ENCODE results near the gene ZNF467. TPM values are rescaled to one million over a fixed set of nuclear protein-coding genes. Genes with fewer than 3 reads are reported as not detected.

ZNF467 gene
- total RNA-seq, 1 donor from 2014 or later = 0.17 TPM

GRCh38 chr7:149727899-149728476, 45.4 kb downstream of the ZNF467 start:
- no peaks in the 10 kb centered on the region for H3K4me1 ChIP-seq
- no peak overlapping the region for H2AFZ ChIP-seq (replicated peaks)
- no peak overlapping the region for H3K4me3 ChIP-seq
- no peaks in the 10 kb centered on the region for H3K36me3 ChIP-seq
- Mint-ChIP-seq H3K27ac (no peak overlapping the region), H3K4me1 (peaks cover 4% of the 10 kb centered on the region), H3K9me3 (no peaks in the 10 kb centered on the region), H3K36me3 (peaks cover 8% of the 10 kb centered on the region), H3K27me3 (ENCODE audit: insufficient read depth, low read depth) (peaks cover 3% of the 10 kb centered on the region), H3K4me3 (no peak overlapping the region)
- no peak overlapping the region for H3K4me2 ChIP-seq
- DNase-seq (ENCODE audit: low spot score) = no peak
- H3K9me3 ChIP-seq (ENCODE audit: low read depth) = no peaks in the 10 kb centered on the region
- no peak overlapping the region for H3K9ac ChIP-seq
- no peaks in the 10 kb centered on the region for H3F3A ChIP-seq (ENCODE audit: low read depth)
- H3K79me2 ChIP-seq (ENCODE audit: low read depth) = no peaks in the 10 kb centered on the region
- H4K20me1 ChIP-seq (ENCODE audit: low read depth) = no peaks in the 10 kb centered on the region
- no peak overlapping the region for H3K27ac ChIP-seq
- no peaks in the 10 kb centered on the region for H3K27me3 ChIP-seq
- TF ChIP-seq CTCF (IDR thresholded peaks at IDR 0.05) (no peak), EZH2 (IDR thresholded peaks at IDR 0.05) (no peak), EZH2phosphoT487 (IDR thresholded peaks at IDR 0.05) (no peak)

- Histone ChIP-seq H3K36me3 (no peaks in the 10 kb centered on the region), H4K20me1 (ENCODE audit: low read depth) (no peaks in the 10 kb centered on the region), H3K27me3 (no peaks in the 10 kb centered on the region), H3K9ac (no peak overlapping the region), H2AFZ (replicated peaks) (no peak overlapping the region), H3K27ac (no peak overlapping the region), H3F3A (ENCODE audit: low read depth) (no peaks in the 10 kb centered on the region), H3K4me1 (no peaks in the 10 kb centered on the region), H3K4me2 (no peak overlapping the region), H3K79me2 (ENCODE audit: low read depth) (no peaks in the 10 kb centered on the region), H3K9me3 (ENCODE audit: low read depth) (no peaks in the 10 kb centered on the region), H3K4me3 (no peak overlapping the region)
- H3K4me3 Mint-ChIP-seq = no peak overlapping the region
- no peak for TF ChIP-seq CTCF (IDR thresholded peaks at IDR 0.05)
- TF ChIP-seq EZH2phosphoT487 (IDR thresholded peaks at IDR 0.05) = no peak
- TF ChIP-seq EZH2 (IDR thresholded peaks at IDR 0.05) = no peak
- H3K9me3 Mint-ChIP-seq = no peaks in the 10 kb centered on the region
- H3K4me1 Mint-ChIP-seq = peaks cover 4% of the 10 kb centered on the region
- H3K36me3 Mint-ChIP-seq = peaks cover 8% of the 10 kb centered on the region
- DNase-seq (ENCODE audit: low spot score) = no peak
- no peaks in the 10 kb centered on the region for H3K27me3 Mint-ChIP-seq (ENCODE audit: insufficient read depth, low read depth)
- H3K27ac Mint-ChIP-seq = peak overlapping the region; percentile 15
These were observed 46.1 kb downstream of the ZNF467 start for GRCh38 chr7:149727053-149727898.

- Histone ChIP-seq H3K79me2 (ENCODE audit: low read depth) (no peaks in the 10 kb centered on the region), H4K20me1 (ENCODE audit: low read depth) (no peaks in the 10 kb centered on the region), H3K4me3 (no peak overlapping the region), H2AFZ (replicated peaks) (no peak overlapping the region), H3K27ac (no peak overlapping the region), H3K36me3 (no peaks in the 10 kb centered on the region), H3K9me3 (ENCODE audit: low read depth) (no peaks in the 10 kb centered on the region), H3K4me1 (no peaks in the 10 kb centered on the region), H3K9ac (no peak overlapping the region), H3F3A (ENCODE audit: low read depth) (no peaks in the 10 kb centered on the region), H3K4me2 (no peak overlapping the region), H3K27me3 (no peaks in the 10 kb centered on the region)
- no peaks in the 10 kb centered on the region for H3K9me3 Mint-ChIP-seq
- DNase-seq (ENCODE audit: low spot score) = no peak
- H3K4me3 Mint-ChIP-seq = no peak overlapping the region
- no peak overlapping the region for H3K27ac Mint-ChIP-seq
- TF ChIP-seq EZH2phosphoT487 (IDR thresholded peaks at IDR 0.05) (no peak), CTCF (IDR thresholded peaks at IDR 0.05) (no peak), EZH2 (IDR thresholded peaks at IDR 0.05) (no peak)
- peaks cover 11% of the 10 kb centered on the region for H3K36me3 Mint-ChIP-seq
- H3K4me1 Mint-ChIP-seq = peaks cover 4% of the 10 kb centered on the region
- H3K27me3 Mint-ChIP-seq (ENCODE audit: insufficient read depth, low read depth) = no peaks in the 10 kb centered on the region
These were observed 47.5 kb downstream of the ZNF467 start for GRCh38 chr7:149725916-149726315.
